ENCODE results near the gene ECT2L. TPM values are rescaled to one million over a fixed set of nuclear protein-coding genes. Genes with fewer than 3 reads are reported as not detected.

ECT2L gene
- total RNA-seq, 6 experiments from 2014 or later, result not detected

- Mint-ChIP-seq H3K27me3 (ENCODE audit: insufficient read depth) (peaks cover 4% of the 10 kb centered on the region; the same call in 1 of the 2 replicates), H3K36me3 (ENCODE audit: low read depth) (no peaks in the 10 kb centered on the region), H3K4me1 (ENCODE audit: low read depth) (peaks cover 10% of the 10 kb centered on the region; the same call in 1 of the 2 replicates), H3K4me3 (no peak overlapping the region), H3K27ac (no peak overlapping the region), H3K9me3 (no peaks in the 10 kb centered on the region)
- TF ChIP-seq CTCF (IDR thresholded peaks at IDR 0.05), result no peak
- no peak for DNase-seq
Measured at GRCh38 chr6:138797806-138798446, 2.0 kb downstream of the ECT2L start.

DNA sequence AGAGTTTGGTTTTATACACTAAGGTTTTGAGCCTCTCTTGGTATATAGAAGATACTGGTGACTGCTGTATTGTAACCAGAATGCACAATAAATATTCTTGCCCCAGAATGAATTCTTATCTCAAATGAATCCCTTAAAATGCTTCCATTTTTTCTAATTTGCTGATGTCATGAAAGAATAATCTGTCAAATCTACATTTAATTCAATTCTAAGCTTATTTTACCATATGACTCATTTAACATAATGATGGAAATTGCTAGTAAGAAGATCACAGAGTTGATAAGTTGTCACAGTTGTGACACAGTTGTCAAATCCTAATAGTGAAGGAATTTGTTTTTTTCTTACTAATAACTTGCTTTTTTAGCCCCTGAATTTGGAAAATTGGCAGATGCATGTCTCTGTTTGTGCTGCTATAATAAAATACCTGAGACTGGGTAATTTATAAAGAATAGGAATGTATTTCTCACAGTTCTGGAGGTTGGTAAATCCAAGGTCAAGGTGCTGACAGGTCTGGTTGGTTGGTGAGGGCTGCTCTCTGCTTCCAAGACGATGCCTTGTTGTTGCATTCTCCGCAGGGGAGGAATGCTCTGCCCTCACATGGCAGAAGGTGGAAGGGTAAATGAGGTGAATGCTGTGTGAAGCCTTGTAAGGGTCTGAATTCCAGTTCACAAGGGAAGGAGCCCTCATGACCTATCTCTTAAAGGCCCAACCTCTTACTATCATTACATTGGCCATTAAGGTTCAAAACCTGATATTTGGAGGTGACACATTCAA is 4.7 kb downstream of the ECT2L start:
- no peak for DNase-seq
- TF ChIP-seq CTCF (IDR thresholded peaks at IDR 0.05), result no peak
- Mint-ChIP-seq H3K9me3 (no peaks in the 10 kb centered on the region), H3K27me3 (ENCODE audit: insufficient read depth) (peaks cover 4% of the 10 kb centered on the region; the same call in 1 of the 2 replicates), H3K4me3 (no peak overlapping the region), H3K36me3 (ENCODE audit: low read depth) (no peaks in the 10 kb centered on the region), H3K4me1 (ENCODE audit: low read depth) (peaks cover 10% of the 10 kb centered on the region; the same call in 1 of the 2 replicates), H3K27ac (no peak overlapping the region)

- no peak for DNase-seq
- Mint-ChIP-seq H3K9me3 (no peaks in the 10 kb centered on the region), H3K4me3 (no peak overlapping the region)
Measured at GRCh38 chr6:138803331-138803730, 7.4 kb downstream of the ECT2L start.

GRCh38 chr6:138803861-138804260 is 8.0 kb downstream of the ECT2L start:
- no peak for TF ChIP-seq CTCF (IDR thresholded peaks at IDR 0.05)
- no peak overlapping the region for H3K27ac Mint-ChIP-seq
- no peaks in the 10 kb centered on the region for H3K36me3 Mint-ChIP-seq (ENCODE audit: low read depth)
- peaks cover 10% of the 10 kb centered on the region; the same call in 1 of the 2 replicates for H3K4me1 Mint-ChIP-seq (ENCODE audit: low read depth)
- no peak overlapping the region for H3K4me3 Mint-ChIP-seq
- no peaks in the 10 kb centered on the region for H3K9me3 Mint-ChIP-seq
- DNase-seq, result no peak
- peaks cover 4% of the 10 kb centered on the region; the same call in 1 of the 2 replicates for H3K27me3 Mint-ChIP-seq (ENCODE audit: insufficient read depth)

More at GRCh38 chr6:138803331-138803730, 7.4 kb downstream of the ECT2L start:
- Mint-ChIP-seq H3K4me1 (ENCODE audit: low read depth) (peaks cover 10% of the 10 kb centered on the region; the same call in 1 of the 2 replicates), H3K27me3 (ENCODE audit: insufficient read depth) (peaks cover 4% of the 10 kb centered on the region; the same call in 1 of the 2 replicates), H3K36me3 (ENCODE audit: low read depth) (no peaks in the 10 kb centered on the region), H3K27ac (no peak overlapping the region)
- TF ChIP-seq CTCF (IDR thresholded peaks at IDR 0.05), result no peak

GRCh38 chr6:138805016-138805765 is 9.3 kb downstream of the ECT2L start:
- no peak overlapping the region for H3K4me3 Mint-ChIP-seq
- peaks cover 8% of the 10 kb centered on the region; the same call in 1 of the 2 replicates for H3K4me1 Mint-ChIP-seq (ENCODE audit: low read depth)
- no peak for TF ChIP-seq CTCF (IDR thresholded peaks at IDR 0.05)
- no peaks in the 10 kb centered on the region for H3K9me3 Mint-ChIP-seq
- DNase-seq, result no peak
- no peak overlapping the region for H3K27ac Mint-ChIP-seq
- no peaks in the 10 kb centered on the region for H3K36me3 Mint-ChIP-seq (ENCODE audit: low read depth)
- peaks cover 4% of the 10 kb centered on the region; the same call in 1 of the 2 replicates for H3K27me3 Mint-ChIP-seq (ENCODE audit: insufficient read depth)

All from HFFc6 (cell line).